Measurements from ENCODE around the gene GPX2. TPM values are rescaled to one million over a fixed set of nuclear protein-coding genes. Genes with fewer than 3 reads are reported as not detected.
A peak's percentile ranks its signal among the peaks of the same experiment; 100 is the strongest.

The GPX2 gene
- polyA plus RNA-seq (2013), result 0.05 TPM in 1 of 2 replicates, not detected in the other

GRCh38 chr14:64942531-64943111 lies at the start of gene GPX2:
Gene GPX2 (minus strand): TSS chr14:64942745. CDS start chr14:64942726, 19 bp downstream.
- no peak for DNase-seq
- Histone ChIP-seq H2BK12ac (ENCODE audit: low read length) (no peak within 1 kb of the TSS), H3K4me3 (ENCODE audit: low read depth, low read length) (no peak within 1 kb of the TSS), H2AFZ (ENCODE audit: insufficient read depth, low read length, poor library complexity) (no peak within 1 kb of the TSS), H3K27ac (ENCODE audit: low read depth, low read length) (no peak within 1 kb of the TSS), H2AK5ac (ENCODE audit: low read length) (no peak within 1 kb of the TSS), H3K4me2 (ENCODE audit: low read length) (no peak within 1 kb of the TSS), H3K9ac (ENCODE audit: low read length) (no peak within 1 kb of the TSS), H3K4me1 (ENCODE audit: control insufficient read depth in 1 of 2, insufficient read depth in 2 of 2, low read length in 2 of 2) (peaks cover 0 to 5% of the 10 kb centered on the region in 2 experiments), H3K79me1 (ENCODE audit: low read length) (no peaks in the 10 kb centered on the region), H3K14ac (ENCODE audit: low read length) (no peak within 1 kb of the TSS), H3K23ac (ENCODE audit: low read length) (no peak within 1 kb of the TSS), H4K8ac (ENCODE audit: low read depth, low read length) (no peak within 1 kb of the TSS), H3K4ac (ENCODE audit: low read depth, low read length) (no peak within 1 kb of the TSS), H3K9me3 (ENCODE audit: insufficient read depth, low read depth, low read length) (no peaks in the 10 kb centered on the region), H3K36me3 (ENCODE audit: control insufficient read depth in 1 of 2, insufficient read depth in 2 of 2, low read length in 2 of 2) (peaks cover 11 to 14% of the 10 kb centered on the region in 2 experiments), H2BK120ac (ENCODE audit: insufficient read depth, low read length, poor library complexity) (no peak within 1 kb of the TSS), H2BK5ac (ENCODE audit: low read depth, low read length, poor library complexity) (no peak within 1 kb of the TSS), H4K91ac (ENCODE audit: low read depth, low read length) (no peak within 1 kb of the TSS), H3K27me3 (ENCODE audit: insufficient read depth, low read length) (no peaks in the 10 kb centered on the region), H3K79me2 (ENCODE audit: control insufficient read depth, insufficient read depth, low read length, poor library complexity) (no peaks in the 10 kb centered on the region), H3K18ac (ENCODE audit: low read length) (no peak within 1 kb of the TSS), H4K12ac (ENCODE audit: low read depth, low read length) (no peak within 1 kb of the TSS)
- no CpG with 5 or more reads among the region's 13 CpGs for WGBS (ENCODE audit: extremely low coverage, insufficient coverage, insufficient read length)

DNA sequence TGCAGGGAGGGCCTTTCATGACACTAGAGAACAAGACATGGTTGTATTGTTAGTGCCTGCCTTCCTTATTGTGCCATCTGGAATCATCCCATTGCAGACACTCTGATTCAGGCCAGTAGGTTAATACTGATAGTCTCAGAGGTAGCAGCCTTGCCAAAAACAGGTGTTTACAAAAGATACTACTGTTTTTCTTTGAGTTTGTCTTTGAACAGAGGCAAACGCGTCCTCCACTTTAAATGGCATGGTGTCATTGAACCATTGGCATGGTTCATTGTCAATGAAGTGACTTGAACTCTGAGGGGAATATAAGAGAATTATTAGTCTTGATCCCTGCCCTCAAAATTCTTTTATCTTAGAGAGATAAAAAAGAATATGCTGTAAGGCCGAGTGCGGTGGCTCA lies 48.4 kb upstream of the GPX2 start:
- no peak overlapping the region for H4K8ac ChIP-seq (ENCODE audit: low read depth, low read length)
- no peak overlapping the region for H3K9ac ChIP-seq (ENCODE audit: low read length)
- no peak overlapping the region for H2AK5ac ChIP-seq (ENCODE audit: low read length)
- no peak overlapping the region for H3K27ac ChIP-seq (ENCODE audit: low read depth, low read length)
- no peak for DNase-seq
- H2BK12ac ChIP-seq (ENCODE audit: low read length), result no peak overlapping the region
- no peak overlapping the region for H2BK120ac ChIP-seq (ENCODE audit: insufficient read depth, low read length, poor library complexity)
- no peak overlapping the region for H2BK5ac ChIP-seq (ENCODE audit: low read depth, low read length, poor library complexity)
- H4K12ac ChIP-seq (ENCODE audit: low read depth, low read length), result no peak overlapping the region
- H3K4me3 ChIP-seq (ENCODE audit: low read depth, low read length), result no peak overlapping the region
- no peak overlapping the region for H3K23ac ChIP-seq (ENCODE audit: low read length)
- no peak overlapping the region for H2AFZ ChIP-seq (ENCODE audit: insufficient read depth, low read length, poor library complexity)
- no peak overlapping the region for H3K4me2 ChIP-seq (ENCODE audit: low read length)
- H4K91ac ChIP-seq (ENCODE audit: low read depth, low read length), result no peak overlapping the region
- peaks cover 0 to 2% of the 10 kb centered on the region in 2 experiments for H3K4me1 ChIP-seq (ENCODE audit: control insufficient read depth in 1 of 2, insufficient read depth in 2 of 2, low read length in 2 of 2)
- no peak overlapping the region for H3K14ac ChIP-seq (ENCODE audit: low read length)
- peaks cover 0 to 2% of the 10 kb centered on the region in 2 experiments for H3K36me3 ChIP-seq (ENCODE audit: control insufficient read depth in 1 of 2, insufficient read depth in 2 of 2, low read length in 2 of 2)
- peaks cover 8% of the 10 kb centered on the region for H3K79me1 ChIP-seq (ENCODE audit: low read length)
- WGBS (ENCODE audit: extremely low coverage, insufficient coverage, insufficient read length), result no CpG with 5 or more reads among the region's 4 CpGs
- H3K4ac ChIP-seq (ENCODE audit: low read depth, low read length), result no peak overlapping the region
- peaks cover 4% of the 10 kb centered on the region for H3K79me2 ChIP-seq (ENCODE audit: control insufficient read depth, insufficient read depth, low read length, poor library complexity)
- no peaks in the 10 kb centered on the region for H3K27me3 ChIP-seq (ENCODE audit: insufficient read depth, low read length)
- no peaks in the 10 kb centered on the region for H3K9me3 ChIP-seq (ENCODE audit: insufficient read depth, low read depth, low read length)
- no peak overlapping the region for H3K18ac ChIP-seq (ENCODE audit: low read length)

- H3K18ac ChIP-seq (ENCODE audit: low read length), result no peak overlapping the region
- no peak overlapping the region for H3K4me2 ChIP-seq (ENCODE audit: low read length)
- H4K8ac ChIP-seq (ENCODE audit: low read depth, low read length), result no peak overlapping the region
- H3K4me3 ChIP-seq (ENCODE audit: low read depth, low read length), result no peak overlapping the region
- peaks cover 8% of the 10 kb centered on the region for H3K79me1 ChIP-seq (ENCODE audit: low read length)
- no peaks in the 10 kb centered on the region for H3K9me3 ChIP-seq (ENCODE audit: insufficient read depth, low read depth, low read length)
- no peak overlapping the region for H2AFZ ChIP-seq (ENCODE audit: insufficient read depth, low read length, poor library complexity)
- no peak overlapping the region for H3K27ac ChIP-seq (ENCODE audit: low read depth, low read length)
- H3K9ac ChIP-seq (ENCODE audit: low read length), result no peak overlapping the region
- peaks cover 0 to 2% of the 10 kb centered on the region in 2 experiments for H3K4me1 ChIP-seq (ENCODE audit: control insufficient read depth in 1 of 2, insufficient read depth in 2 of 2, low read length in 2 of 2)
- no peak overlapping the region for H2AK5ac ChIP-seq (ENCODE audit: low read length)
- H3K27me3 ChIP-seq (ENCODE audit: insufficient read depth, low read length), result no peaks in the 10 kb centered on the region
- peak overlapping the region; percentile 20 for H3K4ac ChIP-seq (ENCODE audit: low read depth, low read length)
- peaks cover 4% of the 10 kb centered on the region for H3K79me2 ChIP-seq (ENCODE audit: control insufficient read depth, insufficient read depth, low read length, poor library complexity)
- no CpG with 5 or more reads among the region's 3 CpGs for WGBS (ENCODE audit: extremely low coverage, insufficient coverage, insufficient read length)
- no peak overlapping the region for H4K12ac ChIP-seq (ENCODE audit: low read depth, low read length)
- no peak overlapping the region for H2BK5ac ChIP-seq (ENCODE audit: low read depth, low read length, poor library complexity)
- H4K91ac ChIP-seq (ENCODE audit: low read depth, low read length), result no peak overlapping the region
- H3K23ac ChIP-seq (ENCODE audit: low read length), result no peak overlapping the region
- H2BK120ac ChIP-seq (ENCODE audit: insufficient read depth, low read length, poor library complexity), result no peak overlapping the region
- no peak overlapping the region for H3K14ac ChIP-seq (ENCODE audit: low read length)
- H3K36me3 ChIP-seq (ENCODE audit: control insufficient read depth in 1 of 2, insufficient read depth in 2 of 2, low read length in 2 of 2), result peaks cover 0 to 2% of the 10 kb centered on the region in 2 experiments
- DNase-seq, result no peak
- H2BK12ac ChIP-seq (ENCODE audit: low read length), result no peak overlapping the region
Observed at GRCh38 chr14:64990296-64990695, 47.8 kb upstream of the GPX2 start.

DNA sequence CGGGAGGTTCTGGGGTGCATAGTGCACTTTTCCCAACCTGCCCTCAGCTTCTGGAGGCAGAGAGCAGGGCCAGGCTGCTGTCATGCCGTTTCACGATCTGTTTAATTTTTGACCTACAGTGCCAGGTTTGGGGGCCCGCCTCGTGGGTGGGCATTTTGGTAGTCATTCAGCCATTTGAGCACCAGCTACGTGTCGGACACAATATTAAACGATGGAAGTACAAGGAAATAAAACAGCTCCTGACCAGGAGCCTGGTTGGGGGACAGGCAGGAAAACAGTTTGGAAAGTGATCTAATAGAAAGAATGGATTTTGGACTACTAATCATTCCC lies 44.9 kb upstream of the GPX2 start:
- no peak overlapping the region for H3K23ac ChIP-seq (ENCODE audit: low read length)
- no peaks in the 10 kb centered on the region for H3K9me3 ChIP-seq (ENCODE audit: insufficient read depth, low read depth, low read length)
- H3K14ac ChIP-seq (ENCODE audit: low read length), result peak overlapping the region; percentile 79
- H2BK12ac ChIP-seq (ENCODE audit: low read length), result peak overlapping the region; percentile 27
- H2BK5ac ChIP-seq (ENCODE audit: low read depth, low read length, poor library complexity), result peak overlapping the region; percentile 74
- no peaks in the 10 kb centered on the region for H3K27me3 ChIP-seq (ENCODE audit: insufficient read depth, low read length)
- H4K12ac ChIP-seq (ENCODE audit: low read depth, low read length), result peak overlapping the region; percentile 99
- H3K18ac ChIP-seq (ENCODE audit: low read length), result peak overlapping the region; percentile 95
- WGBS (ENCODE audit: extremely low coverage, insufficient coverage, insufficient read length), result no CpG with 5 or more reads among the region's 8 CpGs
- H3K79me2 ChIP-seq (ENCODE audit: control insufficient read depth, insufficient read depth, low read length, poor library complexity), result peaks cover 4% of the 10 kb centered on the region
- H3K79me1 ChIP-seq (ENCODE audit: low read length), result peaks cover 8% of the 10 kb centered on the region
- H3K4ac ChIP-seq (ENCODE audit: low read depth, low read length), result peak overlapping the region; percentile 76
- H3K4me2 ChIP-seq (ENCODE audit: low read length), result peak overlapping the region; percentile 81
- no peaks in the 10 kb centered on the region for H3K36me3 ChIP-seq (ENCODE audit: control insufficient read depth in 1 of 2, insufficient read depth in 2 of 2, low read length in 2 of 2)
- peak overlapping the region; percentile 50 for H2BK120ac ChIP-seq (ENCODE audit: insufficient read depth, low read length, poor library complexity)
- peak overlapping the region; percentile 99 for H4K8ac ChIP-seq (ENCODE audit: low read depth, low read length)
- peaks cover 0 to 2% of the 10 kb centered on the region in 2 experiments for H3K4me1 ChIP-seq (ENCODE audit: control insufficient read depth in 1 of 2, insufficient read depth in 2 of 2, low read length in 2 of 2)
- H4K91ac ChIP-seq (ENCODE audit: low read depth, low read length), result peak overlapping the region; percentile 90
- peak overlapping the region; percentile 89 for H3K9ac ChIP-seq (ENCODE audit: low read length)
- H2AFZ ChIP-seq (ENCODE audit: insufficient read depth, low read length, poor library complexity), result peak overlapping the region; percentile 99
- H2AK5ac ChIP-seq (ENCODE audit: low read length), result no peak overlapping the region
- H3K4me3 ChIP-seq (ENCODE audit: low read depth, low read length), result peak overlapping the region; percentile 87
- H3K27ac ChIP-seq (ENCODE audit: low read depth, low read length), result peak overlapping the region; percentile 28
- DNase-seq, result no peak
